ENCODE data around the gene SMYD4. TPM values are rescaled to one million over a fixed set of nuclear protein-coding genes. Genes with fewer than 3 reads are reported as not detected.

Gene SMYD4
- total RNA-seq, 2 donors from 2014 or later, result 13.6 to 14.7 TPM

DNA sequence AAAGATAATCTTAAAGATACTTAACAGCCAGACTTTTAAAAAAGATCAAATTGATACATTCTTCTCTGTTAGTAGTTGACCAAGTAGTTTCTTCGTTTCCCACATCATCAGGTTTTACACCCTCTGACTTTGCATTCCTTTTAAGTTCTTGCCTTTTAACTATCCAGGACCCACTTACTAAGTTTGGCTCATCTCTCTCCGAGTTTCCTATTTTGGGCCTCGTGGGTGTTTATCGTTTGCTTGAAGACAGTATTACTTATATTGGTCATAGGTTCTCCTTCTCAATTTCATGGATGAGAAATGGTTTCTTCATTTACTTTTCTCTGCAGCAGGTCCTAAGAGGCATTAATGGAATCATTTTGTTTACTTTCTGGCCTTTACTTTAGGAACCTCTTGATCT, 43.3 kb upstream of the SMYD4 start:
- H3K4me3 ChIP-seq, result no peak overlapping the region
- no peaks in the 10 kb centered on the region for H3K9me3 ChIP-seq
- no peaks in the 10 kb centered on the region for H3K4me1 ChIP-seq (replicated peaks)
- no peaks in the 10 kb centered on the region for H3K27me3 ChIP-seq (replicated peaks; ENCODE audit: insufficient read depth)
- peaks cover 0 to 12% of the 10 kb centered on the region in 2 donors for H3K36me3 ChIP-seq
- TF ChIP-seq, protein P1, sequence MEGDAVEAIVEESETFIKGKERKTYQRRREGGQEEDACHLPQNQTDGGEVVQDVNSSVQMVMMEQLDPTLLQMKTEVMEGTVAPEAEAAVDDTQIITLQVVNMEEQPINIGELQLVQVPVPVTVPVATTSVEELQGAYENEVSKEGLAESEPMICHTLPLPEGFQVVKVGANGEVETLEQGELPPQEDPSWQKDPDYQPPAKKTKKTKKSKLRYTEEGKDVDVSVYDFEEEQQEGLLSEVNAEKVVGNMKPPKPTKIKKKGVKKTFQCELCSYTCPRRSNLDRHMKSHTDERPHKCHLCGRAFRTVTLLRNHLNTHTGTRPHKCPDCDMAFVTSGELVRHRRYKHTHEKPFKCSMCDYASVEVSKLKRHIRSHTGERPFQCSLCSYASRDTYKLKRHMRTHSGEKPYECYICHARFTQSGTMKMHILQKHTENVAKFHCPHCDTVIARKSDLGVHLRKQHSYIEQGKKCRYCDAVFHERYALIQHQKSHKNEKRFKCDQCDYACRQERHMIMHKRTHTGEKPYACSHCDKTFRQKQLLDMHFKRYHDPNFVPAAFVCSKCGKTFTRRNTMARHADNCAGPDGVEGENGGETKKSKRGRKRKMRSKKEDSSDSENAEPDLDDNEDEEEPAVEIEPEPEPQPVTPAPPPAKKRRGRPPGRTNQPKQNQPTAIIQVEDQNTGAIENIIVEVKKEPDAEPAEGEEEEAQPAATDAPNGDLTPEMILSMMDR (IDR thresholded peaks at IDR 0.05), result no peak
- no peak for TF ChIP-seq POLR2AphosphoS5 (IDR thresholded peaks at IDR 0.05)
- TF ChIP-seq POLR2A (IDR thresholded peaks at IDR 0.05), result no peak
- intact Hi-C loops (cut with DNase I), result no loop called here
- 86% methylated on average over 4 of the region's 4 CpGs for WGBS
- DNase-seq (ENCODE audit: low spot score), result no peak
- no peak overlapping the region for H3K27ac ChIP-seq

DNA sequence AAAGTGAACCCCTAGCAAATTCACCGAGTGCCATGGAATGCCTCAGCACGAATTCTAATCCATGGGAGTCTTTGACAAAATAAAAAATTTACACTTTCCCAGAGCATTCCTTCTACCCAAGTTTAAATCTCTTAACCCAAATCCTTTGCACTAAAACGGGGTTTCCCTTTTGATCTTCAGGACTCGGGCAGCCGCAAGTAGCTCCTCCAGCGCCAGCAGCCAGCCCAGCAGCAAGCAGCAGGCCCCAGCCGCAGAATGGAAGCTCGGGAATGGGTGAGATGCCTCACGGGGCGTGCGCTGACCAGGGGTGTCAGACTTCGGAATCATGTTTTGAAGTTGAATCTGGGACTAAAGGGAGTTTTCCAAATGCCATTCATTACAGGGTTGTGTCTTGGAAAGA, 42.6 kb upstream of the SMYD4 start:
- no peaks in the 10 kb centered on the region for H3K9me3 ChIP-seq
- TF ChIP-seq, protein P1 (IDR thresholded peaks at IDR 0.05), result no peak
- no peak for TF ChIP-seq POLR2A (IDR thresholded peaks at IDR 0.05)
- no peaks in the 10 kb centered on the region for H3K4me1 ChIP-seq (replicated peaks)
- H3K4me3 ChIP-seq, result no peak overlapping the region
- intact Hi-C loops (cut with DNase I), result no loop called here
- no peak for DNase-seq (ENCODE audit: low spot score)
- WGBS, result 94% methylated on average over 12 of the region's 12 CpGs
- H3K27me3 ChIP-seq (replicated peaks; ENCODE audit: insufficient read depth), result no peaks in the 10 kb centered on the region
- peaks cover 0 to 4% of the 10 kb centered on the region in 2 donors for H3K36me3 ChIP-seq
- H3K27ac ChIP-seq, result no peak overlapping the region

DNA sequence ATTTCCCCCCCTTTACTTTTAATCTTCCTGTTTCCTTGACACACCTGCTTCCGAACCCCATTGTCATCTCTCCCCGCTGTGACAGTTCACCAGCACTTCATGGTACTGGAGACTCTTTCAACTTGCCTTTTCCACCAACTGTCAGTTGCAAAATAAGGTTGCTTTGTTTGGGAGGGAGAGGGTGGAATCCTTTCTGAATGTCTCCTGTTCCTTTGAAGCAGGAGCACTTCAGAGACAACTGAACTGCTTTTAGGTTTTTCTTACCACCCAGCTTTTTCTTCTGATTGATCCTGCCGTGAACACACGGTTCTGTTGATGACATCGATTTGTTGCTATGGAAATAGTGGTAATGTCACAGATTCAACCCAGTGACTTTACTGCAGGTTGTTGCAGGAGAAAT, 42.1 kb upstream of the SMYD4 start:
- no peaks in the 10 kb centered on the region for H3K27me3 ChIP-seq (replicated peaks; ENCODE audit: insufficient read depth)
- no peak for DNase-seq (ENCODE audit: low spot score)
- no peaks in the 10 kb centered on the region for H3K4me1 ChIP-seq (replicated peaks)
- H3K36me3 ChIP-seq, result no peaks in the 10 kb centered on the region
- intact Hi-C loops (cut with DNase I), result no loop called here
- TF ChIP-seq, protein P1 (IDR thresholded peaks at IDR 0.05), result no peak
- no peak for TF ChIP-seq POLR2A (IDR thresholded peaks at IDR 0.05)
- TF ChIP-seq POLR2AphosphoS5 (IDR thresholded peaks at IDR 0.05), result no peak
- no peak overlapping the region for H3K27ac ChIP-seq
- no peaks in the 10 kb centered on the region for H3K9me3 ChIP-seq
- H3K4me3 ChIP-seq, result no peak overlapping the region
- 86% methylated on average over 5 of the region's 5 CpGs for WGBS

DNA sequence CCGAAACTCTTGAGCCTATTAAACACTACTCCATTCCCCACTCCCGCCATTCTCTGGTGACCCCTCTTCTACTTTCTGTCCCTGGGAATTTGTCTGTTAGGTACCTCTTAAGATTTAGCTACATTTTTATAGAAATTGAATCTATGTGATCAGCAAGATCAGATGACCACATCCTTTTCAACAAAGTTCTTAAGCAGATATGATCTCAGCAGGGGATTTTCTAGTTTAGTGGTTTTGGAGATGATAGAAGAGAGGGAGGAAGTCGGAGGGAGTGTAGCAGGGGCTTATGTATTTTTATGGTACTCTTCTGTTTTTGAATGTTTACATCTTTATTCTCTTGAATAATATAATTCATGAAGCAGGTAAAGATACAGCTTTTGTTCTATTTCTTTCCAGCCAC, 40.9 kb upstream of the SMYD4 start:
- no peaks in the 10 kb centered on the region for H3K36me3 ChIP-seq
- H3K4me3 ChIP-seq, result no peak overlapping the region
- no peak overlapping the region for H3K27ac ChIP-seq
- no peaks in the 10 kb centered on the region for H3K27me3 ChIP-seq (replicated peaks; ENCODE audit: insufficient read depth)
- H3K4me1 ChIP-seq (replicated peaks), result no peaks in the 10 kb centered on the region
- no peak for DNase-seq (ENCODE audit: low spot score)
- H3K9me3 ChIP-seq, result no peaks in the 10 kb centered on the region
- WGBS, result 80% methylated on average over 3 of the region's 3 CpGs
- intact Hi-C loops (cut with DNase I), result no loop called here
- TF ChIP-seq POLR2AphosphoS5 (IDR thresholded peaks at IDR 0.05) (no peak), POLR2A (IDR thresholded peaks at IDR 0.05) (no peak)
- TF ChIP-seq, protein P1 (IDR thresholded peaks at IDR 0.05), result no peak

DNA sequence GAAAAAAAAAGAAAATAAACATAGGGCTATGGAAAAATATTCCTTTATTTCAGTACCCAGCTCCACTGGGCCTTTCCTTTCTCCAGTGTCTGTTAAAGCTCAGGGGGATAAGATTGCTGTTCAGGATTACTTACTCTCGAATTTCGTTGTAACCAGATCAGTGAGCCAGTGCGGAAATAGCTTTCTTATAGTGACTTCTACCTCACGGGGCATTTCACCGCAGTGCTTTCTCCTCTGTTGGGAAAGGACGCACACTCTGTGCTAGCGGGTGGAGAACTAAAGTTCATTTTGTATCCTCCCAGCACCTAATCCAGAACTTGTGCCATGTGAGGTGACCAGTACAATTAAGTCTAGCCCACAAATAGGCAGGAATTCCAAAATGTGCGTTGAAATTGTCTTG, 38.4 kb upstream of the SMYD4 start:
- TF ChIP-seq POLR2AphosphoS5 (IDR thresholded peaks at IDR 0.05) (no peak), POLR2A (IDR thresholded peaks at IDR 0.05) (no peak)
- TF ChIP-seq, protein P1 (IDR thresholded peaks at IDR 0.05), result no peak
- Histone ChIP-seq H3K27ac (no peak overlapping the region), H3K4me3 (no peak overlapping the region), H3K9me3 (no peaks in the 10 kb centered on the region), H3K27me3 (replicated peaks; ENCODE audit: insufficient read depth) (no peaks in the 10 kb centered on the region), H3K36me3 (no peaks in the 10 kb centered on the region), H3K4me1 (replicated peaks) (no peaks in the 10 kb centered on the region)
- intact Hi-C loops (cut with DNase I), result loop anchor here (5.0 kb wide), 1 partner anchor 146 kb away; the partner anchor contains the start of gene WDR81
- no peak for DNase-seq (ENCODE audit: low spot score)
- 89% methylated on average over 8 of the region's 8 CpGs for WGBS

Measured in prostate gland (tissue), 2 donors.